ENCODE measurements around the gene DISC1.
"Not testable (repeated sequence)": the region's sequence is repeated elsewhere in the genome, so short reads cannot be mapped to it uniquely, and the experiment has no call there.

DISC1 gene

DNA sequence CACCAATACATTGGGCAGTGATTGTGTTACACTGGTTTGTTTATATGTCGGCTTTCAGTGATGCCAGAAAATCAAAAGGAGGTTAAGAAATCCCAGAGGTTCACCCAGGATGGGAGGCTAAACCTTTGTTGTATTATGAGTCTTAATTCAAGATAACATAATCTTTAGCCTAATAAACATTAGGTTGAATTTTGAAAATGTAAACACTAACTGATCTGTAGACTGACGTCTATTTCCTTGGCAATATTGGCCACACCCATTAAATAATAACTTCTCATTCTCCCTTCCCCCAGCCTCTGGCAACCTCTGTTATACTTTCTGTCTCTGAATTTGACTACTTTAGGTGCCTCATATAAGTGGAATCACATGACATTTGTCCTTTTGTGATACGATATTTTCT is 238.7 kb downstream of the DISC1 start:
- DNase-seq = no peak

DNA sequence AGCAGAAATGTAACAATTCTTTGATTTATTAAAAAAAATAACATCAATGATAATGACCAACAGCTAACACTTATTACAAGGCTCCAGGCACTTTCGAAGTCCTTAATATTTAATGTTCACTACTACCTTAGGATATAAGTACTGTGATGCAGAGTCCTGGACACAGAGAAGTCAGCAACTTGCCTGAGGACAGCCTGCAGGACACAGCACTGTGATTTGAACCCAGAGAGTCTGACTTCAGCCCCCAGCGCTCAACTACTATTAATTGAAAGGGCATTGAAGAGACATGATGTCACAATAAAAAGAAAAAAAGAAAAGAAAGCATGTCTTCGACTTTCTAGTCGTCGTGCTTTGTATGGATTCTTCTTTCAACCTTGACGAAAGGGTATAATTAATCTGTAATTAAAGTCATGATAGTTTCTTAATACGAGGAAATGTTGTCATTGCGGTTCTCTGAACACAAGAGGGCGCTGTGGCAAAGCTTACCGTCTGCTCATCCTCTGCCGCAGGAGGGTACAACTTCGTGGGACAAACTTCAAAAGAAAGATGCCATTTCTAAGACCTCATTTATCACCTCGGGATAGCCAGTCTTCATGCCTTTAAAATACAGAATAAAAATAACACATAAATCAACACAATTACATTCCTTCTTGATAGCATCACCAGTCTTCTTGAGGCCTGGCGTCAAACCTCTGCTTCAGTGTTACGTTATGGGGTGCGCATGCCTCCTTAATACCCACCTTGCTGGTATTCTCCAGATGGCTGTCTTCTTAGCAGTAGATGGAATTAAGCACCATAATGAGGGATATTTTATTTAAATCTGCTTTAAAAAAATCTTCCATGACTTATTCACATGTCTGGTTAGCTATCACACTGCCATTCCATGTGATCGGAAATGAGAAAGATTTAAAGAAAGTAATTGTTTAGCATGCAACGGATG is 240.1 kb downstream of the DISC1 start:
- DNase-seq = peak; percentile 46

DNA sequence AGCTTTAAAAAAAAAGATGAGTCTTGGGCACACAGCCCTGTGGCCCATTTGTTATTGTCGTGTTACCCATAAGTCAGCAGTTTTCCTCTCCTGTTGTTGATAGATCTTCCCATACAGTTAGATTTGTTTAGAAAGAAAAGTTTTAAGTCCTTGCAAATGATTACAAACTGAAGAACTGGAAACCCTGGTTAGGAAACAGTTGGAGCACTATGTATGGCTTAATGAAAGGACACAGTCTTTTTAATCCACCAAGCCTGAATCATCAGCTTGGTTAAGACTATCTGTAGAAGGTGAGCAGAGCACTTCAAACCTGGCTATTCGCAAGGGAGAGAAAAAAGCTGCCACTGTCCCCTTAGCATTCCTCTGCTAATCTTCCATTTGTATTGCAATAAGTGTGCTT is 241.0 kb downstream of the DISC1 start:
- no peak for DNase-seq

DNA sequence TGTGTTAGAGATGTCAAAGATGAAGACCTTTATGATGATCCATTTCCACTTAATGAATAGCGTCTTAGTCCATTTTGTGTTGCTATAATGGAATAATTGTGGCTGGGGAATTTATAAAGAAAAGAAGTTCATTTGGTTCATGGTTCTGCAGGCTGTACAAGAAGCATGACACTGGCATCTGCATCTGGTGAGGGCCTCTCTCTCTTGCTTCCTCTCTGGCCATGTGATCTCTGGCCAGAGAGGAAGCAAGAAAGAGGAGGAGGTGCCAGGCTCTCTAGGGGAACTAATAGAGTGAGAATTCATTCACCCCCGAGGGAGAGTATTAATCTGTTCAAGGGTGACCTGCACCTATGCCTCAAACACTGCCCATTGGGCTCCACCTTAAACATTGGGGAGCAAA is 242.8 kb downstream of the DISC1 start:
- no peak for DNase-seq

DNA sequence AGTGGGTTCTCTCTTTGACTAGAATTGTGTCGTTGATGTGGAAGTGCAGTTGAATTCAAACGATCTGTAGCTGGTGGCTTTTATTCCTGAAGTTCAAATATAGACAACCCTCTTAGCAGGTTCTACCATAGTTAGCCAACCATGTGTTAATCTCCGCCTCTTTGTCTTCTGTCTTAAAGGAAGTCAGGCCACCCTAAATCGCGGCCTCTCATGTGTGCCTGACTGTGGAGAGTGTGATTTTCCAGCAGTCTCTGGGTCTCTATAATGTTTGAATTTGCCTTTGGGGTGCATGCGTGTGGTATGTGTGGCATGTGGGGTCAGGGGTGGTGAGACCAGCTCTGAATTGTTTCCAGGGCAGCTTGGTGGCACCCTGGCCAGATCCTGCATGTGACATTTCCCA is 244.9 kb downstream of the DISC1 start:
- DNase-seq = no peak

DNA sequence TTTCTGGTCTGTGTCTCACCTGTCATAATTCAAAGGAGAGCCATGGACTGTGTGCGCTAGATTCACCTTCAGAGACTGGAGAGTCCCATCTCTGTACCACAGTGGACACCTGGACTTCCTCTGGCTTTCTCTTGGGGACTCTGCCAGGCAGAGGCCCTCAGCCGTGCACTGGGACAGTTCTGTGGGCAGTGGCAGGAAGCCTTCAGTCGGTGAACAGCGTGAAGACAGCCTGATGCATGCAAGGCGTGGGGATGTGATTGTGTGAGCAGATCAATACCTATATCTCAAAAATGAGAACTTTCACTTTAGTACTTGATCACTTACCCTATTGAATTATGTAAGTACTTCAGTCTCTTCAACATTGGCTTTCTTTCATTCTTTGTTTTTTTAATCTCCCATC is 245.3 kb downstream of the DISC1 start:
- no peak for DNase-seq

DNA sequence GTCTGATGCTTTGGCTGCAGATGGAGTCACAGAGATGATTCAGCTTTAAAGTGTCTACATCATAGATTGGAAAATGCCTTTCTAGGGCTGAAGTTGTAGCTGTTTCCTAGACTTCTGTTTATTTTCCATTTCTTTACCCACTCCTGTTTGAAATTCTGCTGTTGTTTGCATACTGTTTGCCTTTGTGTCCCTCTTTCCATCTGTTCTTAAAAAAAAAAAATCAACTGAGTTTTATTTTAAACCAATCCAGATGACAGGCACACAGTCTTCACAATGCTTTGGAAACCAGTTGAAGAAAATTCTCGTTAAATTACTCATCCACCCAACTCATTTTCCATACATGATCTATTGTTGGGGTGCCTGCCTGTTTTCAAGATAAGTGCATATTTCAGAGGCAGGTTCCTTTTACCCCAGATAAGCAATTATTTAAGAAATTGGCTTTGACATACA is 245.9 kb downstream of the DISC1 start:
- DNase-seq = no peak

DNA sequence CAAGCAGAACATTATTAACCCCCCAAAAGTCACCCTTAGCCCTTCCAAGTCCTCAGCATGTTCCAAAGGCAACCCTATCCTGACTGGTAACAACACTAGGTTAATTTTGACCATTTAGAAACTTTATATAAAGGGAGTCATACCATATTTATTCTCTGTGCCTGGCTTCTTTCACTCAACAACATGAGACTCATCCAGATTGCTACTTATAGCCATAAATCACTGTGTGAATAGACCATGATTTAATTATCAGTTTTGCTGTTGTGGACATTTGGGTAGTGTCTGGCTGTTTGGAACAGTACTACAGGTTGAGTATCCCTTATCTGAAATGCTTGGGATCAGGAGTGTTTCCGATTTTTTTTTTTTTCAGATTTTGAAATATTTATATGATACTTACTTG is 252.1 kb downstream of the DISC1 start:
- DNase-seq = no peak

DNA sequence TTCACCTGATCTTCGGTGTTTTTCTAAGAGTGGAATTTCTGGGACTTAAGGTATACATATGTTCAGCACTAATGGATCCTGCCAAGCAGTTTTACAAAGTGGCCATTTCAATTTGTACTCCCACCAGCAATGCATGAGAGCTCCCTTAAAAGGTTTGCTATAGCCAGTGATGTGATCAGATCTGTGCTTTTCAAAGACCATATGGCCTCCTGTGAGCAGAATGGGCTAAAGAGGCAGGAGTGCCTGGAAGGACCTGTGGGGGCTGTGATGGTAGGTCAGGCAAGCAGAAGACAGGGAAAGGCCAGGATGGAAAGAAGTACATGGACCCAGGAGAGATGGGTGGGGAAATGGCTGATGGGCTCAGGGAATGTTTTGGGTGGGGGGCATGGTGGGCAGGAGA is 252.7 kb downstream of the DISC1 start:
- DNase-seq = no peak

DNA sequence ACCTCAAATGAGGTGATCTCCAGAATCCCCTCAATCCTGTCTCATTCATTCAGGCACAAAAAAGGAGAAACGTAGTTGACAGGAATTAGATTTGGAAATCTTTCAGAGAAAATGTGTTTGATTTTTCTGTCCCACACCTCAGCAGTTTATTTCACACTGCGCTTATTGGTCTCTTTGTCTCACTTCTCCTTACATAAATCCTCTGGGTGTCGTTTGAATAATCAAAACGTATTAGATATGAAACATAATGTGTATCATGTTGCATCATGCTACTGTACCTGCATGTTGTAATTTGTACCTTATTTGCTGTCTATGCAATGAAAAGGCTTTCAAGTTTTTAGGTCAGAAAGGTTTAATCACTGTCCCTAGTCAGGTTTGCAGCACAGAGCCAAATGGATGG is 255.7 kb downstream of the DISC1 start:
- no peak for DNase-seq

DNA sequence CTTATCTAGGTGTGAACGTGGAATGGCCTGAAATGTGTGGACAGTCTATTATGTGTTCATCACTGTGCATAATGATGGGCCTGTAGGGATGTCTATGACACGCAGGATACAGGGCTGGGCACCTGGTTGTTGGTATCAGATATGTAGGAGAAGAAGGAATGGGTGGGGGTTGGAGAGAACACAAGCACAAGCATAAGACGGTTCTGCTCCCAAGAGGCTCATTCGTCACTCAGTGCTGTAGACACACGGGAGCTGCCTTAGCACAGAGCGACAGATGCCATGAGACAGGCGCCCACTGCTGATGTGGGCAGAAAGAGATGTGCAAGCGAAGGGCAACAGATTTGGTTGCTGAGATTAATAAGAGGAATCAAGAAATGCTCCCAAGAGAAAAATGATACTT is 256.2 kb downstream of the DISC1 start:
- no peak for DNase-seq

DNA sequence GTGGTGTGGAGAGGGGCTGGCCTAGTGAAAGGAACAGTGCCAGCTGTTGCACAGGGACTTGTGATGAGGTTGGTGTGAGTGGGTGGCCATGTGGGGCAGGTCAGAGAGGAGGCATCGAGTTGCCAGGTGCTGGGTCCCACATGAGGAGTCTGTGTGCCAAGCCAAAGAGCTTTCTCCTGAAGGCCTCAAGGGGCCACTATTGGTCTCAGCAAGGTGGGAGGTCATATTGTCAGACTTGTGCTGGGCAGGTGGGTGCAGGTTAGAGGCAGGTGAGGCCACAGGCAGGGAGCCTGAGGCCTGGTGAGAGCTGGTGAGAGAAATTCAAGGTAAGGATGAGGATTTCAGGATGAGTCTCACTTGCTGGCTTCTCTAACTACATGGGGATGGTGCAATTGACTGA is 256.8 kb downstream of the DISC1 start:
- DNase-seq = no peak

DNA sequence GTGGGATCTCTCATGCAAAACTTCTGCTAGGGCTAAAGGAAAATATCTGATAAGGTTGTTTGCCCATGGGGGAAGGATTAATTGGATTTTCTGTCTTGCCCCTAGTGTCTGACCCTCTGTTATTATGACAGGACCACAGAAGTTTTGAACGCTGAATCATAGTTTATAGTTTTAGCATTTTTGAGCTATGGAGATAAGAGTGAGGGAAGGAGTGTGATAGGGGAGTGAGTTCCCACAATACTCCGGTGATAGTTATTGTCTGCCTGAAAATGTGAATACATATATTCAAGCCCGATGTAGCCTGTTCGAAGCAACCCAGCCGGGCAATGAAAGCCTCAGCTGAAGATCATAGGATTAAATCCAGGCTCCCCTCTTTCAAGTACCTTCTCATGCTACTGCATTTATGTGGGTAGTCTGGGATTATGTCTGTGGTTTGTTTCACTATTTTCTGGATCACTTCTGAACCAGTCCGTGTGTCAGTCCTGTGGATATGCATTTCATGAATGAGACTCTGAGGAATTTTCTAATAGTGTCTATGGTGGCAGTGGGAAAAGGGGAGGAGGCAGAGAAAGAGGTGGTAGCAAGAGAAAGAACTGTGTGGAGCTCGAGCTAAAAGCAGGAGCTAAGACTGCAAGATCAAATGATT is 258.7 kb downstream of the DISC1 start:
- DNase-seq = no peak

DNA sequence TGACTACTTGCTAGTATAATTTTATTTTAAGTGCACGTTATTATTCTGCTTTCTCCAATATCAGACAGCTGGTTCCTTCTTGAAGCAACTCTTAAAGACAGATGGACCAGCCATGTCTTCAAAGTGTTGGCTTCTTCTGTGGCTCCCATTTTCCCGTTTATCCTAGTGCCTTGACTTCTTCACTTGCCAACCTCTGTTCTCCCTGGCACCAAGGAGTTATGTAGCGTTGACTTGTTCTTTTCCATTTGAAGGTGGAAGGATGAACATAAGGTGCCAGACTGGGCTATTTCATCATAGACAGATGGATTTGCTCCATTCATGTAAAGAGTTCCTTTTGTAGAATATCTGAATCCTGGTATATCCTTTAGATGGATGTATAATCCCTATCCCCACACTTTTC is 260.6 kb downstream of the DISC1 start:
- no peak for DNase-seq

DNA sequence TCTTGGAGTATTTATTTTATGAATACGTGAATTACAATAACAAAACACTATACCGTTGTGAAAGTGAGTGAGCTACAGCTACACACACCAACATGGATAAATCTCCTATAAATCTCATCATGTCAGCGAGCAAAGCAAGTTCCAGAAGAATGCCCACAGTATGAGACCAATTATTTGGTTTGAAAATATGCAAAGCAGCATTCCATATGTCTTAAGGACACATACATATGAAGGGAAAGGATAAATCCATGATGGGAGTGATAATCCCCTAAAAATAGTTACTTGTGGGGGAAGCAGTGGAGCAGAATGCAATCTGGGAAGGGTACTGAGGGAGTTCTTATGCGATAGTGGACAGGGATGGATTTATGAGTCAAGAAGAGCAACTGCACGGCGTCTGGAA is 261.3 kb downstream of the DISC1 start:
- no peak for DNase-seq

DNA sequence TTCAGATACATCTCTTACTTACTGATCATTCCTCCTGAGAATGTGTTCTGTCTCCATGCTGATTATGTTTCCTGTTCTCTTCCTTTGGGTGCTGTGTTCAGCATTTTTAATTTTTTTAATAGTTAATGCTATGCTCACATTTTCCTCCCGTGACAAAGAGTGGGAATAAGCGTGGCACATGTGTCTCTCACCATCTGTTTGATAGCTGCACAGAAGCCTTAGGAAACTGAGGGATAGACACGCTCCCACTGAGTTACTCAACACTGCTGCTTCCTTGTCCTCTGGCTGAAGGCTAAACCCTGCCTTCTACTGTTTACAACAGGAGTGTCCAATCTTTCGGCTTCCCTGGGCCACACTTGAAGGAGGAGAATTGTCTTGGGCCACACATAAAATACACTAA is 264.2 kb downstream of the DISC1 start:
- DNase-seq = no peak

DNA sequence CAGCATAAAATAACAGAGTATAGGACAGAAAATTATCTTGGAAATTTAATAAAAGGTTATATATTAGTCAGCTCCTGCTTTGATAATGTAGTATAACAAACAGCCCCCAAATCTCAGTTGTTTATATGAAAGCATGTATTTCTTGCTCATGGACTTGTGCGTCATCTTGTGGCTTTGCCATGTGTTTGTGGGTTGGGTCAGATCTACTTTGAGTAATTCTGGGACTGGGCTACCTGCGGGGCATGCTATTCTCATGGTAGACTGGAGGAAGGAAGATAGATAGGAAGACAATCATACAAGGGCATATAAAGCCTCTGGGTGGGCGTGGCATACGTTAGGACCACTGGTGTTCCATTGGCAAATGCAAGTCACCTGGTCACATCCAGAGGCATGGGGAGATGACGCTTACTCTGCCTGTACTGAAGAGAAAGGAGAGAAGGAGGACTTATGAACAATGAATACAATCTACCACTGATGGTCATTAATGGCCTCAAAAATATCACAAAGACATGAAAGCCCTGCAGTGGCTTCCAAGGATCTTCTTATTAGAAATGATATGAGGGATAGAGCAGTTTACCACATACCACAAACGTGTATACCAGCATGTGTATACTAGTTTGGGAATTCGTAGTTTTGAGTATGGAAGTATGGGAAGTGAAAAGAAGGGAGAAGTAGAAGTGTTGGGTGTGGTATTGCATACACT is 267.0 kb downstream of the DISC1 start:
- DNase-seq = peak; percentile 3

DNA sequence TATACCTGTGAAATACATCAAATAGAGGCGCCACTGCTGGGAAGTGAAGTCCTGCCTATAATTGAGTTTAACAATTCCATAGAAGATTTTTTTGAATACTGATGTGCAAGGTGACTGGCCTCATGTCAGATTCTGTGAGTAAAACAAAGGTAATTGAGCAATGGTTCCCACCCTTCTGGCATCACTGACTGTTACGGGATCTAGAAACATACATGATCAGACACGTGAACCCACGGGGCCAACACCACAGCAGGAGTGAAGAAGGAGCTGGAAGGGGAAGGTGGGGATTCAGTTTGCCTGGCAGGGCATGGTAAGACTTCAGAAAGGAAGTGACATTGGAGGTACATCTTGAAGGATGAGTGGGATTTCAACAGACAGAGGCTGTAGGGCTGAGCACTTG is 270.2 kb downstream of the DISC1 start:
- no peak for DNase-seq

DNA sequence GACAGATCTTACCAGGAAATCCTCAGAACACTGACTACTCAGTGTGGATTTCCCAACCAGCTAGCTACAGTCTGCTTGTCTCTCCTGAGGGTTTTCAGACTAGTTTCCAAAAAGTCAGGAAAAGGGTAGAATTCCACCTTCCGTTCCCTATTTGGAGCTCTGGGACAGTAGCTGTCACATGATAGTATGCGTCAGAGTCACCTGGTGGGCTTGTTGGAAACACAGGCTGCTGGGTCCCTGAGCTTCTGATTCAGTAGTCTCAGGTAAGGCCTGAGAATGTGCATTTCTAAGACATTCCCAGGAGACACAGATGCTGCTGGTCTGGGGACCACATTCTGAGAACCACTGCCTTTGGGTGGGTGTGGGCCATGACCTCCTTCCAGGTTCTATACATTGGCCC is 272.5 kb downstream of the DISC1 start:
- no peak for DNase-seq

DNA sequence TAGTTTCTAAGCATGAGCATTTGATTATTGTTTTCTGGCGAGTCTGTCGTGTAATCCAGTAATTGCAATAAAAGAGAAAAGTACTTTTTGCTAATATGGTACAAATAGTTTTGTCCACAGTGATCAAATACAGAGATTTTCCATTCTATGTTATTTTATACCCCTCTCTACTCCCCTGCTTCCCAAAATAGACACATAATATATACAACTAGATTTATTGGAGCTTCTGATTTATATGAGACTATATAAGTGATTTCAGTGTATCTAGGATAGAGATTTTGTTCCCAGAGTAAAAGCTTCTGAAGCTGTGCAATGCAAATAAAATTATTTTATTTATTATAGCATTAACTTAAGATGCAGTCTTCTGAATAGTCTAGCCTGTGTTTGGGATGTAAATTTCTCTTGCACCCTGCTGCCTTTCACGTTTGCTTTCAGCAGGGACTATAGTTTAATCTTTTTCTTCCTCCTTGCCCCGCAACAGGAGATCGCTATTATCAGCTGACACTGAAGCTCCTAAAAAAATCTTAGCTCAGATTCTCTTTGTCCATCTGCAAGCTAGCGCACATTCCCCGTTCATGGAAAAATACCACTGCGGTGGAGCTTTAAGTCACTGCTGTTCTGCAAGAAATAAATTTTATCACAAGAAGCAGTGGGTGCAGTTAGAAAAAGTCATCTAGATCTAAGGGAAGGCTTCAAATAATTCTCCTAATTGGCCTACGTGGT is 273.3 kb downstream of the DISC1 start:
- no peak for DNase-seq

DNA sequence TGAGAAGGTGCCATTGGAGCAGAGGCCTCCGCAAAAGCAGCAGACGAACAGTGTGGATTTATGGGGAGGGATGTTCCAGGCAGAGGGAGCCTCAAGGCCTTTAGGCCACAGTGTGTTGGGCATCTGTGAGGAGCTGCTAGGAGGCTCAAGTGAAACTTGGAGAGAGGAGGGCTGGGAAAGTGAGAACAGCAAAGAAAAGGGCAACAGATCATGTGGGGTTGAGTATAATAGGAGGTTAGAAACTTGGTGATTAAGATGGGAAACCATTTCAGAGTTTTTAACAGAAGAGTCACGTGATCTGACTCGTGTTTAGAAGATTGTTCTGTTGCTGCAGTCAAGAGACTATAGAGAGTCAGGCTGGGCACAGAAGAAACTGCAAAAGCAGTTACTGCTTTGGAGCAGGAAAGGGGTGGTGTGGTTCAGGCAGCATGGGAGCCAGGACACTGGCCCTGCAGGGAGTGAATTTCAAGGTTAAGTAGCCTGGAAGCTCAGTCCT is 277.0 kb downstream of the DISC1 start:
- no peak for DNase-seq

DNA sequence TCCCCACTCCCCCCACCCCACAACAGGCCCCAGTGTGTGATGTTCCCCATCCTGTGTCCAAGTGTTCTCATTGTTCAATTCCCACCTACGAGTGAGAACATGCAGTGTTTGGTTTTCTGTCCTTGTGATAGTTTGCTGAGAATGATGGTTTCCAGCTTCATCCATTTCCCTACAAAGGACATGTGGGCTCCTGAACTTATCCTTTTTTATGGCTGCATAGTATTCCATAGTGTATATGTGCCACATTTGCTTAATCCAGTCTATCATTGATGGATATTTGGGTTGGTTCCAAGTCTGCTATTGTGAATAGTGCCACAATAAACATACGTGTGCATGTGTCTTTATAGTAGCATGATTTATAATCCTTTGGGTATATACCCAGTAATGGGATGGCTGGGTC is 280.7 kb downstream of the DISC1 start:
- not testable (repeated sequence) for DNase-seq

DNA sequence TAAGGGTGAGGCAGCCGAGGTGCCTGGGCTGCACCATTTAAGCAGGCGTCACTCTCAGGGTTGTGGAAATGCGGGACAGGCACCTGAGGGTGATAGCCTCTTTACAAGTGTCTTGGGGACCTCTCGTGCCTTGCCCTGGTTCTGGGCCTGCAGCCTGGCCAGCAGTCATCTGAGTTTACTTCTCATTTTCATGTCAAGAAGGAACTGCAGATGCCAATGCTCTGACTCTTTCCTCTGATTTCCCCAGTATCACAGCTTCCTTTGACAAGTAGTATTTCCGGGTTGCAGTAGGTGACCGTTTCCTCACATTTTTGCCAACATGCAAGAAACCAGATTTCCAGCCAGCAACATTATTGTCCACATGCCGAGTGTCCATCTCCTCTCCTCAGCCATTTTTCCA is 286.9 kb downstream of the DISC1 start:
- no peak for DNase-seq

Measured in activated CD4-positive, alpha-beta T cell treated with anti-CD3 and anti-CD28 coated beads, Interleukin-2, amount 50 U/mL, for 16 hours (primary cell).